ENCODE measurements around the gene RPS10. TPM values are rescaled to one million over a fixed set of nuclear protein-coding genes. Genes with fewer than 3 reads are reported as not detected.
"Not testable (repeated sequence)": the region's sequence is repeated elsewhere in the genome, so short reads cannot be mapped to it uniquely, and the experiment has no call there.

RPS10 gene
- total RNA-seq, 1 donor from 2014 or later = 1,275 TPM

- intact Hi-C loops (cut with micrococcal nuclease) = loop anchor here (2.0 to 5.0 kb wide), 2 partner anchors 263 to 399 kb away; partner anchors contain the start of gene BLTP3A
These were observed 32.5 kb downstream of the RPS10 start for GRCh38 chr6:34393191-34393965.

GRCh38 chr6:34392497-34393190 lies 33.2 kb downstream of the RPS10 start, which contains the start of gene NUDT3:
Gene NUDT3, minus strand, starts transcription at chr6:34392669. Its CDS starts 307 bp downstream, at chr6:34392362.
- intact Hi-C loops (cut with micrococcal nuclease) = loop anchor here (1.0 to 5.0 kb wide), 10 partner anchors 33 to 400 kb away; partner anchors contain the start of genes BLTP3A, HMGA1, SMIM29 and SNRPC

GRCh38 chr6:34391786-34392496 lies 33.9 kb downstream of the RPS10 start:
- intact Hi-C loops (cut with micrococcal nuclease) = loop anchor here (1.0 to 5.0 kb wide), 10 partner anchors 33 to 400 kb away; partner anchors contain the start of genes BLTP3A, HMGA1, SMIM29 and SNRPC

GRCh38 chr6:34391473-34391785 lies 34.4 kb downstream of the RPS10 start:
- intact Hi-C loops (cut with micrococcal nuclease) = loop anchor here (5.0 kb wide), 1 partner anchor 401 kb away; the partner anchor contains the start of gene BLTP3A

GRCh38 chr6:34390531-34391472 lies 35.1 kb downstream of the RPS10 start:
- intact Hi-C loops (cut with micrococcal nuclease) = loop anchor here (5.0 kb wide), 1 partner anchor 401 kb away; the partner anchor contains the start of gene BLTP3A

- intact Hi-C loops (cut with micrococcal nuclease) = no loop called here
These were observed 36.8 kb downstream of the RPS10 start for GRCh38 chr6:34389034-34389433.

- intact Hi-C loops (cut with micrococcal nuclease) = no loop called here
These were observed 37.4 kb downstream of the RPS10 start for GRCh38 chr6:34388421-34388820.

- intact Hi-C loops (cut with micrococcal nuclease) = no loop called here
These were observed 39.3 kb downstream of the RPS10 start for GRCh38 chr6:34386316-34387137.

- intact Hi-C loops (cut with micrococcal nuclease) = no loop called here
These were observed 40.1 kb downstream of the RPS10 start for GRCh38 chr6:34385793-34386195.

GRCh38 chr6:34384321-34385153 lies 41.3 kb downstream of the RPS10 start:
- intact Hi-C loops (cut with micrococcal nuclease) = no loop called here

GRCh38 chr6:34383656-34384320 lies 42.1 kb downstream of the RPS10 start:
- intact Hi-C loops (cut with micrococcal nuclease) = no loop called here

- intact Hi-C loops (cut with micrococcal nuclease) = no loop called here
These were observed 42.7 kb downstream of the RPS10 start for GRCh38 chr6:34383161-34383631.

- intact Hi-C loops (cut with micrococcal nuclease) = no loop called here
These were observed 44.8 kb downstream of the RPS10 start for GRCh38 chr6:34381081-34381480.

- intact Hi-C loops (cut with micrococcal nuclease) = no loop called here
These were observed 47.4 kb downstream of the RPS10 start for GRCh38 chr6:34378470-34378869.

- intact Hi-C loops (cut with micrococcal nuclease) = no loop called here
These were observed 47.9 kb downstream of the RPS10 start for GRCh38 chr6:34377984-34378383.

GRCh38 chr6:34377571-34377970 lies 48.3 kb downstream of the RPS10 start:
- intact Hi-C loops (cut with micrococcal nuclease) = not testable (repeated sequence)

GRCh38 chr6:34375833-34376232 lies 50.0 kb downstream of the RPS10 start:
- intact Hi-C loops (cut with micrococcal nuclease) = no loop called here

- intact Hi-C loops (cut with micrococcal nuclease) = no loop called here
These were observed 51.4 kb downstream of the RPS10 start for GRCh38 chr6:34374508-34374907.

All from T-helper 1 cell treated with Interleukin-12 subunit alpha and Interleukin-12 subunit beta and Interleukin-4 antibody, amounts not matched to agents 30 ng/mL and 1 ng/mL, for 36 hours (primary cell).